ENCODE data around the gene CNFN.
"Not testable (repeated sequence)": the region's sequence is repeated elsewhere in the genome, so short reads cannot be mapped to it uniquely, and the experiment has no call there.

Gene CNFN

DNA sequence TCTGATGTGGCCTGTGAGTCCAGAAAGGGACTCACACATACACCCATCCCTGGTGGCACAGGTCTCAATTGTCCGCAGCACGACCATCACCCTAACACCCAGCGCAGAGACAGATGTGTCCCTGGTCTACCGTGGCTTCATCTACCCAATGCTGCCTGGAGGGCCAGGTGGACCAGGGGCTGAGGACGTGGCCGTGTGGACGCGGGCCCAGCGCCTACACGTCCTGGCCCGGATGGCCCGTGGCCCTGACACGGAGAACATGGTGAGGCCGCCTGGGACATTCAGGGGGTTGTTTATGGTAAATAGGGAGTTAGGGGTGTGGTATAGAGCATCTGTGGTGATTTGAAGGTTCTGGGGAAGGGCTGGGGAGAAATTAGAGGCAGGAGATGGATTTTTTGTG is 41.9 kb downstream of the CNFN start:
- DNase-seq: no peak

DNA sequence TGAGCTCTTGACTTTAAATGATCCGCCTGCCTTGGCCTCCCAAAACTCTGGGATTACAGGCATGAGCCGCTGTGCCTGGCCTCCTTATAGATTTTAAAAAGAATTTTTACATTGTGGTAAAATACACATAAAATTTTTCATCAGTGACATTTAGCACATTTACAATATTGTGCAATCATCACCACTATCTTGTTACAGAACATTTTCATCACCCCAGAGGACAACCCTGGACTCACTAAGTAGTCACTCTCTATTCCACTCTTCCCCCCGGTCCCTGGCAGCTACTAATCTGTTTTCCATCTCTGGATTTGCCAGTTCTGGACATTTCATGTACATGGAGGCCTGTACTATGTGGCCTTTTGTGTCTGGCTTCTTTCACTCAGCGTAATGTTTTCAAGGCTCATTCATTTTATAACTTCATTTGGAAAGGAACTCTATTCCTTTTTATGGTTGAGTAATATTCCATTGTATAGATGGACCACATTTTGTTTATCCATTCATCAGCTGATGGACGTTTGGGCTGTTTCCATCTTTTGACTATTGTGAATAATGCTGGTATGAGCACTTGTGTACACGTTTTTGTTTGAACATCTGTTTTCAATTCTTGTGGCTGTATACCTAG is 44.8 kb downstream of the CNFN start:
- DNase-seq: no peak

DNA sequence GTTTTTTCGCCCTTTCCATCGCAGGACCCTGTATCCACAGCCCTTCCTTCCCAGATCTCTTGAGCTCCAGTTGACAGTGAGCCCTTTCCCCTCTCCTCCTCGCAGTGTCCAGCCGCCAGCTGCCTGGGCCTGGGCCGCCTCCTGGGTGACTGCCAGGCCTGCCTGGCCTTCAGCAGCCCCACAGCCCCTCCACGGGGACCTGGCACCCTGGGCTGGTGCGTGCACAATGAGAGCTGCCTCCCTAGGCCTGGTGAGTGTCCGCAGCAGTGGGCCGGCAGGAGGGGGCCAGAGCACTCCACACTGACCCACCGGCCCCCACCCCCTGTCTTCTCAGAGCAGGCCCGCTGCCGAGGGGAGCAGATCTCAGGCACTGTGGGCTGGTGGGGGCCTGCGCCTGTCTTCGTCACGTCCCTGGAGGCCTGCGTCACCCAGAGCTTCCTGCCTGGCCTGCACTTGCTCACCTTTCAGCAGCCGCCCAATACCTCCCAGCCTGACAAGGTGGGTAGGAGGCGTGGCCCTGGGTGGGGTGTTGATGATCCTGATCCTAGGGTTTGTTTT is 45.7 kb downstream of the CNFN start:
- DNase-seq: no peak

DNA sequence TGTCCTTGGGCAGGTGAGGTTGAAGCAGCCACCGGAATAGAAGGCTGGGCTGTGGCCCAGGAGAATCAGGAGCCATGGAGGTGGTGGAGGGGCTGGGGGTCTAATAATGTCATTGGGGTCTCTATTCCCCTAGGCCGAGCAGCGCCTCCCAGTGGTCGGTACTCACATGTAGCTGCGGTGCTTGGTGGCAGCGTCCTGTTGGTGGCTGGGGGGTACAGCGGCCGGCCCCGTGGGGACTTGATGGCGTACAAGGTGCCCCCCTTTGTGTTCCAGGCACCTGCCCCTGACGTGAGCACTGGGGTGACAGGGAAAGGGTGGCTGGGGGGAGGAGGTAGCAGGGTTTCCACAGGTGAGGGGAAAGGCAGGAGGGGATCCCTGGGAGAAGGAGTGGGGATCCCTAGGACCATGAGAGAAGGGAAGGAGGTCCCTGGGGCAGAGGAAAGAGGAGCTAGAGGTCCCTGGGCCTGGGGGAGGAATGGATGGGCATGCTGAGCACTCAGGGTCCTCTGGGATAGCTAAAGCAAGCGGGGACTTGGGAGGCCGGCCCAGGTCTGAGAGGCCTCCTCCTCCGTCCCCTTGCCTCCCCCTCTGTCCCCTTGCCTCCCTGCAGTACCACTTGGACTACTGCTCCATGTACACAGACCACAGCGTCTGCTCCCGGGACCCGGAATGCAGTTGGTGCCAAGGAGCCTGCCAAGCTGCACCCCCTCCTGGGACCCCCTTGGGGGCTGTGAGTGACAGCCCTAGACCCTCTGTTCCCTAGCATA is 46.6 kb downstream of the CNFN start:
- no peak for DNase-seq

DNA sequence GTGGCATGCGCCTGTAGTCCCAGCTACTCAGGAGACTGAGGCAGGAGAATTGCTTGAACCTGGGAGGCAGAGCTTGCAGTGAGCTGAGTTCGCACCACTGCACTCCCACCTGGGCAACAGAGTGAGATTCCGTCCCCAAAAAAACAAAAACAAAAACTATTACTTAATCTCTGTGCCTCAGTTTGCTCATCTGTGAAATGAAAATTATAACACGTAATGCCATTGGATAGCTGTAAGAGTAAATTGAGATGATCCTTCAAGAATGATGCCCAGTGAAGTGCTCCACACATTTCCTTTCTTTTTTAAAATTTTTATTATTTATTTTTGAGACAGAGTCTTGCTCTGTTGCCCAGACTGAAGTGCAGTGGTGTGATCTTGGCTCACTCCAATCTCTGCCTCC is 50.2 kb downstream of the CNFN start:
- DNase-seq: not testable (repeated sequence)

DNA sequence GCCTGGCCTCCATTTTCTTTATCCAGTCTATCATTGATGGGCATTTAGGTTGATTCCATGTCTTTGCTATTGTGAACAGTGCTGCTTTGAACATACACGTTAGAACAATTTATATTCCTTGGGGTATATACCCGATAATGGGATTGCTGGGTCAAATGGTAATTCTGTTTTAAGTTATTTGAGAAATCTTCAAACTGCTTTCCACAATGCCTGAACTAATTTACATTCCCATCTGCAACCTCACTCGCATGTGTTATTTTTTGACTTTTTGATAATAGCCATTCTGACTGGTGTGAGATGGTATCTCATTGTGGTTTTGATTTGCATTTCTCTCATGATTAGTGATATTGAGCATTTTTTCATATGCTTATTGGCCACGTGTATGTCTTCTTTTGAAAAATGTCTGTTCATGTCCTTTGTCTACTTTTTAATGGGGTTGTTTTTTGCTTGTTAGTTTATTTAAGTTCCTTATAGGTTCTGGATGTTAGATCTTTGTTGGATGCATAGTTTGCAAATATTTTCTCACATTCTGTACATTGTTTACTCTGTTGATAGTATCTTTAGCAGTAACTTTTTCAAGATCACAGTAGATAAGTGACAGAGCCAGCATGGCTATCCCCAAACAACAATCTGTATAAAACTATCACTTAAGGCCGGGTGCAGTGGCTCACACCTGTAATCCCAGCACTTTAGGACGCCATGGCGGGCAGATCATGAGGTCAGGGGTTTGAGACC is 50.8 kb downstream of the CNFN start:
- DNase-seq: not testable (repeated sequence)
